Sigmoid colon (tissue), 4 donors: Measurements from ENCODE around the gene BET1.
A peak's percentile ranks its signal among the peaks of the same experiment; 100 is the strongest.

ENCODE experiments used
- EP300 ChIP-seq, 4 donors: sonication (generic); formaldehyde crosslinking; IDR thresholded peaks; one replicate each; pipeline ENCODE4 v1.6.1; 2017; ENCODE audit warnings: antibody characterized with exemption in 4 of 4
- POLR2A ChIP-seq, 2 donors: fragments of 450-650 bp; IDR thresholded peaks; one replicate each; pipeline ENCODE4 v1.6.1; 2016; ENCODE audit warnings: antibody characterized with exemption in 2 of 2, mild to moderate bottlenecking in 2 of 2, moderate library complexity in 2 of 2
- TF ChIP-seq, protein P1 (sequence below), 4 experiments: fragments of 450-650 bp in 3 of 4; fragments of 200-600 bp in 1 of 4; IDR thresholded peaks; one replicate each; pipeline ENCODE4 v1.5.1; 2016 to 2019; ENCODE audit warnings: antibody characterized with exemption in 4 of 4, mild to moderate bottlenecking in 3 of 4, moderate library complexity in 2 of 4

DNA sequence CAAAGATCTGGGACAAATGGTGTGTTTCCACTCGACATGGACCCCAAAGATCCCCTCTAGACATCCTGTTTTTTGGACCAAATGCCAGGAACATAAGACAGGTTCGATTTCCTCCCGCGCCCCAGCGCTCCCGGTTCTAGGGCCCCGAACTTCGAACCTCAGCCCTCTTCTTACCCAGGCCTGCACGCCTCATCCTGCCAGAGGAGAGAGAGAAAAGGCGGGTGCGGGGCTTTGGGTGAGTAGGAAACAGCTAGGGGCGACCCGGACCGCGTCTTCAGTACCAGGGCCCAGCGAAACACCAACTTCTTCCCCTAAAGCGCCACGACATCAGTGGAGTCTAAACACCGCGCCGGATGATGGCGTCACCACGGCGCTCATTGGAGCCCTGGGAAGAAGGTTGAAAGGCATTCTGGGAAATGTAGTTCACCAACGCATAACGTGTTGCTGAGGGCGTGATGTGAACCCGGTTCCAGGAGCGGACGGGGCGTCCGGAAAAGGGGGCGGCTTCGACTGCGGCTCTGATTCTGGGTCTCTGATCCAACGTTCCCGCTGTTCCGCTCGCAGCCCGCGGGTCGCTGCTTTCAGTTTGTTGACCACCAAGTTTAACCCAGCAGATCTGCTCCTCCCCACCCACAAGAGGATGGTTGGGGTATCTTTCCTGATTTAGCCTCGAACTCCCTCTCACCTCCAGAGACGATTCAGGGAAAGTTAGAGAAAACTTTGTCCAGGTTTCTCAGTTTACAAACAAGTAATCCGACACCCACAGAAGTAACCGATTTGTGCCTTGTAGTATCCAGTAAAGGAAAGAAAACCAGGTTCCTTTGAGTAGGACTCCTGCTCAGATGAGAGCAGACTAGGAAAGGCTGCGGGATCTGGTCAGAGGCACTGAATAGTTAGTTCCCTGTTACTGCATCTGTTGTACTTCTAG is at the start of gene BET1:
- TF ChIP-seq, protein P1, sequence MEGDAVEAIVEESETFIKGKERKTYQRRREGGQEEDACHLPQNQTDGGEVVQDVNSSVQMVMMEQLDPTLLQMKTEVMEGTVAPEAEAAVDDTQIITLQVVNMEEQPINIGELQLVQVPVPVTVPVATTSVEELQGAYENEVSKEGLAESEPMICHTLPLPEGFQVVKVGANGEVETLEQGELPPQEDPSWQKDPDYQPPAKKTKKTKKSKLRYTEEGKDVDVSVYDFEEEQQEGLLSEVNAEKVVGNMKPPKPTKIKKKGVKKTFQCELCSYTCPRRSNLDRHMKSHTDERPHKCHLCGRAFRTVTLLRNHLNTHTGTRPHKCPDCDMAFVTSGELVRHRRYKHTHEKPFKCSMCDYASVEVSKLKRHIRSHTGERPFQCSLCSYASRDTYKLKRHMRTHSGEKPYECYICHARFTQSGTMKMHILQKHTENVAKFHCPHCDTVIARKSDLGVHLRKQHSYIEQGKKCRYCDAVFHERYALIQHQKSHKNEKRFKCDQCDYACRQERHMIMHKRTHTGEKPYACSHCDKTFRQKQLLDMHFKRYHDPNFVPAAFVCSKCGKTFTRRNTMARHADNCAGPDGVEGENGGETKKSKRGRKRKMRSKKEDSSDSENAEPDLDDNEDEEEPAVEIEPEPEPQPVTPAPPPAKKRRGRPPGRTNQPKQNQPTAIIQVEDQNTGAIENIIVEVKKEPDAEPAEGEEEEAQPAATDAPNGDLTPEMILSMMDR (IDR thresholded peaks at IDR 0.05), result no peak
- no peak for TF ChIP-seq EP300 (IDR thresholded peaks at IDR 0.05)
- TF ChIP-seq POLR2A (IDR thresholded peaks at IDR 0.05), result peak in 1 of 2 donors; percentile 52
